Esophagus muscularis mucosa (tissue), 3 donors: ENCODE results near the gene ARHGEF37.

Experiments used
- POLR2A ChIP-seq: fragments of 450-650 bp; IDR thresholded peaks from one replicate; pipeline ENCODE4 v1.6.1; 2017; ENCODE audit warnings: antibody characterized with exemption, moderate library complexity, mild to moderate bottlenecking, low read depth
- TF ChIP-seq, protein P1 (sequence below), 3 experiments: fragments of 200-600 bp in 2 of 3; fragments of 450-650 bp in 1 of 3; sonication (generic) in 2 of 3; IDR thresholded peaks; one replicate each; pipeline ENCODE4 v1.5.1; 2017 to 2019; ENCODE audit warnings: antibody characterized with exemption in 3 of 3, mild to moderate bottlenecking in 2 of 3, moderate library complexity in 1 of 3

GRCh38 chr5:149671544-149671943 is 90.2 kb downstream of the ARHGEF37 start:
- no peak for TF ChIP-seq POLR2A
- TF ChIP-seq, protein P1, sequence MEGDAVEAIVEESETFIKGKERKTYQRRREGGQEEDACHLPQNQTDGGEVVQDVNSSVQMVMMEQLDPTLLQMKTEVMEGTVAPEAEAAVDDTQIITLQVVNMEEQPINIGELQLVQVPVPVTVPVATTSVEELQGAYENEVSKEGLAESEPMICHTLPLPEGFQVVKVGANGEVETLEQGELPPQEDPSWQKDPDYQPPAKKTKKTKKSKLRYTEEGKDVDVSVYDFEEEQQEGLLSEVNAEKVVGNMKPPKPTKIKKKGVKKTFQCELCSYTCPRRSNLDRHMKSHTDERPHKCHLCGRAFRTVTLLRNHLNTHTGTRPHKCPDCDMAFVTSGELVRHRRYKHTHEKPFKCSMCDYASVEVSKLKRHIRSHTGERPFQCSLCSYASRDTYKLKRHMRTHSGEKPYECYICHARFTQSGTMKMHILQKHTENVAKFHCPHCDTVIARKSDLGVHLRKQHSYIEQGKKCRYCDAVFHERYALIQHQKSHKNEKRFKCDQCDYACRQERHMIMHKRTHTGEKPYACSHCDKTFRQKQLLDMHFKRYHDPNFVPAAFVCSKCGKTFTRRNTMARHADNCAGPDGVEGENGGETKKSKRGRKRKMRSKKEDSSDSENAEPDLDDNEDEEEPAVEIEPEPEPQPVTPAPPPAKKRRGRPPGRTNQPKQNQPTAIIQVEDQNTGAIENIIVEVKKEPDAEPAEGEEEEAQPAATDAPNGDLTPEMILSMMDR (IDR thresholded peaks at IDR 0.05): no peak
